Measurements from ENCODE around the gene UEVLD.
"Not testable (repeated sequence)": the region's sequence is repeated elsewhere in the genome, so short reads cannot be mapped to it uniquely, and the experiment has no call there.

Gene UEVLD

GRCh38 chr11:18588297-18589252, at the start of gene UEVLD:
Gene UEVLD (minus strand): TSS chr11:18588734. CDS start chr11:18588654, 80 bp downstream.
- DNase-seq = peak; percentile 94

- DNase-seq = peak; percentile 99
Measured at GRCh38 chr11:18634140-18635032, 45.9 kb upstream of the UEVLD start, which contains the start of gene SPTY2D1. Gene SPTY2D1 (minus strand): TSS chr11:18634342. CDS start chr11:18634257, 85 bp downstream.

GRCh38 chr11:18633256-18634139, 45.0 kb upstream of the UEVLD start:
- no peak for DNase-seq

- no peak for DNase-seq
Measured at GRCh38 chr11:18632841-18633240, 44.3 kb upstream of the UEVLD start.

GRCh38 chr11:18624161-18624560, 35.6 kb upstream of the UEVLD start:
- no peak for DNase-seq

- DNase-seq = no peak
Measured at GRCh38 chr11:18623707-18624106, 35.2 kb upstream of the UEVLD start.

- DNase-seq = no peak
Measured at GRCh38 chr11:18618342-18619025, 29.9 kb upstream of the UEVLD start.

GRCh38 chr11:18617688-18618341, 29.3 kb upstream of the UEVLD start:
- no peak for DNase-seq

- DNase-seq = no peak
Measured at GRCh38 chr11:18615628-18616392, 27.3 kb upstream of the UEVLD start.

GRCh38 chr11:18614667-18615066, 26.1 kb upstream of the UEVLD start:
- no peak for DNase-seq

- DNase-seq = no peak
Measured at GRCh38 chr11:18612394-18612793, 23.9 kb upstream of the UEVLD start.

- DNase-seq = no peak
Measured at GRCh38 chr11:18611196-18611595, 22.7 kb upstream of the UEVLD start.

GRCh38 chr11:18608376-18608775, 19.8 kb upstream of the UEVLD start:
- no peak for DNase-seq

- no peak for DNase-seq
Measured at GRCh38 chr11:18600915-18601569, 12.5 kb upstream of the UEVLD start.

GRCh38 chr11:18599739-18600230, 11.3 kb upstream of the UEVLD start, which contains the start of gene MISFA:
Gene MISFA (plus strand): TSS chr11:18599789. CDS start chr11:18599929, 140 bp downstream.
- no peak for DNase-seq

- DNase-seq = no peak
Measured at GRCh38 chr11:18594999-18595749, 6.6 kb upstream of the UEVLD start.

- not testable (repeated sequence) for DNase-seq
Measured at GRCh38 chr11:18594088-18594487, 5.6 kb upstream of the UEVLD start.

- no peak for DNase-seq
Measured at GRCh38 chr11:18590571-18590970, 2.0 kb upstream of the UEVLD start.

GRCh38 chr11:18581825-18582224, 6.7 kb downstream of the UEVLD start:
- no peak for DNase-seq
